Right ventricle myocardium inferior (tissue), 1 donor: Measurements from ENCODE around the gene NOTCH2. TPM values are rescaled to one million over a fixed set of nuclear protein-coding genes. Genes with fewer than 3 reads are reported as not detected.
"Not testable (repeated sequence)": the region's sequence is repeated elsewhere in the genome, so short reads cannot be mapped to it uniquely, and the experiment has no call there.

Experiments
- ATAC-seq: fragments of 200-7000 bp; cut with Tn5 transposase; one replicate; pipeline ENCODE4 v1.9.1; 2020; ENCODE audit warnings: mild to moderate bottlenecking, moderate library complexity
- DNase-seq: peaks from one replicate; pipeline ENCODE4 v3.0.0; 2021; ENCODE audit errors: missing footprints
- intact Hi-C: fragments of 100-400 bp; cut with DNase I; formaldehyde crosslinking; loops from one replicate; pipeline ENCODE4 v1.11.0; 2022
- total RNA-seq: library from RNA; stranded (reverse); fragmentation: NEBNext Ultra II Directional; extraction: Animal tissue kit (Norgen Biotek cat#: 25700); gene quantifications from one replicate; pipeline ENCODE4 v1.2.1, GENCODE V29; 2021
- donor health status: DM: no; HTN: yes; CAD: no; lungs with severe emphysema.

Gene NOTCH2
- total RNA-seq, 1 donor from 2014 or later, result 21.4 TPM

- intact Hi-C loops, result no loop called here
- ATAC-seq, result no peak
- DNase-seq, result no peak
Observed at GRCh38 chr1:119984771-119985170, 84.7 kb downstream of the NOTCH2 start.

DNA sequence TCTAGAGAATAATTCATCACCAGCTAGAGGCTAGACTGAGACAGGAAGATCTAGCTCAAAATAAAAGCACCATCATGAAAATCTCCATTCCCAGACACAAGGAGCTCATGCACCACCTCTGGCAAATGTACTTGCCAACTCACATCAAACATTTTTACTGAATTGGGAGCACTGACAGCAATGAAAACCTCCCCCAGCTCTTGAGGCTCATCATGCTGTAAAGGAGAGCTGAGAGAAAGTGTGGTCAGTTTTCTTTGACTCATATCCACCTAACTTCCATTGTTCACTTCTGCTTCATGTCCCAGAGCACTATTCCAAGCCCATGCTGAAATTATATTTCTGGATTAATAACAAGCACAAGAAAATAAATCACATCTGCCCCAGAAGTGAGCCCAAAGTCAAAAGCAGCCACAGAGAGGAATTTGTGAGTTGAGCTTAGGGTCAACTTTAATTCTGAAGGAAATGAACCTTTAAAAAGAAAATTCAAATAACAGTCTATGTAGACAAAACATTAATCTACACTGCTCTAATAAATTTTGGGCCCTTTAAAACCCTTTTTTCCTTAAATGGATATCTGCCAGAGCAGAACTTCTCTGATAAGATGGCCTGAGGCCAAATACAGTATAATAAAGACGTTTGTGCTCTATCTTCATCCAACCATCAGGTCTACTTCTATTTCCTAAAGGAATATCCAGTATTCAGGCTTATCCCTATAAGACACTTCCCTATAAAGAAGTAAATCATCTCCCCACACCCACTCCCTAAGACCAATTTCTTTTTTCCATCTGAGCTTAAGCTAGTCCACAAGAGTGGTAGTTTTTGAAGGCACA lies 87.3 kb downstream of the NOTCH2 start:
- intact Hi-C loops, result no loop called here
- ATAC-seq, result no peak

GRCh38 chr1:119981496-119981895 lies 88.0 kb downstream of the NOTCH2 start:
- no peak for DNase-seq
- ATAC-seq, result no peak
- intact Hi-C loops, result no loop called here

More for the DNA sequence above, 87.3 kb downstream of the NOTCH2 start:
- DNase-seq, result no peak

DNA sequence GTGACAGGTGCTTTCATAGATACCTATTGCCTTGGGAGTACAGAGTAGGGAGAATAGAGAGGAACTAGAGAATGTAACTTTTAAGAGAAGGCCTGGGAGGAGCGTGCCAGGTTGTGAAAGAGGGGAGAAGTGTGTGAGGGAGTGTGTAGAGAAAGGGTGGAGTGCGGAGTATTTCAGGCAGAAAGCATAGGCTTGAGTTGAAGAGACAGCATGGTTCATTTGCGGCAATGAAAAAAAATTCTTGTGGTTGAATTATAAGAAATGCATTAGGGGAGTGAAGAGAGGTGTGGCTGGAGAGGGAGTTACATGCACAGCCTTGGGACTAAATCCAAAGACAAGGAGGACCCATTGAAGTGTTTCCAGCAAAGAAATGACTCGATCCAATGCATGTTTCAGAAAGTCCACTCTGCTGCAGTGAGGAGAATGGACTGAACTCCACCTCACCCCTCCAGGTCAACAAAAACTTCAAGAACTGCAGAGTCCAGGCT lies 91.4 kb downstream of the NOTCH2 start:
- DNase-seq, result no peak
- intact Hi-C loops, result no loop called here
- ATAC-seq, result no peak

- ATAC-seq, DNase-seq, intact Hi-C loops: not testable (repeated sequence)
Observed at GRCh38 chr1:119977113-119977736, 92.2 kb downstream of the NOTCH2 start.

- DNase-seq, intact Hi-C loops, ATAC-seq: not testable (repeated sequence)
Observed at GRCh38 chr1:119975582-119976254, 93.7 kb downstream of the NOTCH2 start.

- DNase-seq (no peak), ATAC-seq (no peak)
- intact Hi-C loops, result no loop called here
Observed at GRCh38 chr1:119975006-119975405, 94.5 kb downstream of the NOTCH2 start.

- DNase-seq (no peak), ATAC-seq (no peak)
- intact Hi-C loops, result no loop called here
Observed at GRCh38 chr1:119974013-119974412, 95.4 kb downstream of the NOTCH2 start.

DNA sequence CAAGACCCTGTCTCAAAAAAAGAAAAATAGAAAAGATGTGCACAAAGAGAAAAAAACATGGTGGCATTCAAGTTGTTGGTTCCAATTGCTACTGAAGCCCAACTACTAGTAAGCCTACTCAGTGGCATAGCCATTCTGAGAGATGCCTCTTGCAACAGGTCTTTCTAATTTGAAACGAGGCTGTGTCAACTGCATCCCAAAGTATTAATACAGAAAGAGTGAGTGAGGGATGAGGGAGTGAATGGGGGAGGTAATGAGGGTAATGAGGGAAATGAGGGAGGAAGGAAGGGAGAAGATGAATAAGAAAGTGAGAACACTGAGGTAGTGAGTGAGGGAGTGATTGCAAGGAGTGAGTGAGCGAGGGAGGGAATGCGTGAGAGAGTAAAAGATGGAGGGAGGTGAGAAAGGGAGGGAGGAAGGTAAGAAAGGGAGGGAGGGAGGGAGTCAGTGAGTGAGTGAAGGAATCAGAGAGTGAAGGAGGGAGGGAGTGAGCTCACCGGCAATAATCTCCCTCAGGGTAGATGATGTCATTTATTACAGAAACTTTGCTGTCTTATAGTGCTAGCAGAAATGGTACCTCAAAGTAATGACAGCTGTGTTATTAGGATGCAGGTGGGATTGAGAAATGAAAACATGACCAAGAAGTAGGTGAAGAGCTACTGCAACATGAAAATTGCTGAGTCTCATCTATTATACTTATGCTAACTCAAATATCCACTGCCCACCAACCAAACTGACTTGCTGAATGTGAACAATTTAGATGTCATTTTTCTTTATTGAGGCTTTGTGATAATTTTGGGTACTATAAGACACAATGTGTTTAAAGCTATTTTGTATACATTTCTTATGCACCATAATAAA lies 97.5 kb downstream of the NOTCH2 start:
- intact Hi-C loops, result no loop called here
- ATAC-seq, result no peak
- no peak for DNase-seq

DNA sequence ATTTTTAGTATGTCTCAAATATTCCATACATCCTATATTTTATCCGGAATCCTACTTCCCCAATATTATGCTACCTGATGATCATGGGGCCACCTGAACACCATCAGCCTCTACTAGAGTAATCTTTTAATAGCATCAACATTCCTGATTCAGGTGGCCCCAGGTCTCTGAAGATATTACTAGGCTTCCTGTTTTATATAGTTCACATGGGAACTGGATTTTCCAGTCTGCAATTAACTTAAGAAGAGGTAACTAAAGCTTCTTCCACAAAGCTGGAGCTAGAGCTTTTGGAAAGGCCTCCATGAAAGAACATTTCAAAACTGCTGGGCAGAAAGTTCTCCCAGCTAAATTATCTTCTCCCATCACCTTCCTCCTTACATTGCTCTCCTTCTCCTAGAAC lies 100.9 kb downstream of the NOTCH2 start:
- ATAC-seq (no peak), DNase-seq (no peak)
- intact Hi-C loops, result no loop called here

GRCh38 chr1:119968068-119968492 lies 101.4 kb downstream of the NOTCH2 start:
- peak; percentile 52 for DNase-seq
- ATAC-seq, result no peak
- intact Hi-C loops, result no loop called here

- intact Hi-C loops, result no loop called here
- DNase-seq, result no peak
- no peak for ATAC-seq
Observed at GRCh38 chr1:119966681-119967080, 102.8 kb downstream of the NOTCH2 start.

GRCh38 chr1:119966020-119966419 lies 103.4 kb downstream of the NOTCH2 start:
- no peak for DNase-seq
- peak; percentile 57 for ATAC-seq
- intact Hi-C loops, result no loop called here

- intact Hi-C loops, result no loop called here
- peak; percentile 61 for ATAC-seq
- DNase-seq, result no peak
Observed at GRCh38 chr1:119964673-119965363, 104.6 kb downstream of the NOTCH2 start.

GRCh38 chr1:119962296-119962968 lies 107.0 kb downstream of the NOTCH2 start:
- intact Hi-C loops, result no loop called here
- ATAC-seq, result peak; percentile 59
- no peak for DNase-seq

DNA sequence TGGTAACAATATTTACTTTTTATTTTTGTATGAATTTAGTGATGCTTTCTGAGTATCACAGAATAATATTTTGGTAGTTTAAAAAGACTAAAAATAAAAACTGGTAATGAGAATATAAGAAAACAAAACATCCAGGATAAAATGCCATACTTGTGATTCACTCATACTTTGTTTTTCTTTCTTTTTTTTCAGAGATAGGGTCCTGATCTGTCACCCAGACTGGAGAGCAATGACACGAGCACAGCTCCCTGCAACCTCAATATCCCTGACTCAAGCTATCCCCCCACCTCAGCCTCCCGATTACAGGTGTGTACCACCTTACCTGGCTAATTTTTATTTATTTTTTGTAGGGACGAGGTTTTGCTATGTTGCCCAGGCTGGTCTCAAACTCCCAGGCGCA lies 109.0 kb downstream of the NOTCH2 start:
- ATAC-seq (no peak), DNase-seq (no peak)
- intact Hi-C loops, result no loop called here
